Esophagus muscularis mucosa (tissue), 3 donors: ENCODE data around the gene BAD.

Experiments
- CTCF ChIP-seq, 3 experiments: fragments of 200-600 bp in 2 of 3; fragments of 450-650 bp in 1 of 3; sonication (generic) in 2 of 3; IDR thresholded peaks; one replicate each; pipeline ENCODE4 v1.5.1; 2017 to 2019; ENCODE audit warnings: antibody characterized with exemption in 3 of 3, mild to moderate bottlenecking in 2 of 3, moderate library complexity in 1 of 3
- POLR2A ChIP-seq: fragments of 450-650 bp; IDR thresholded peaks from one replicate; pipeline ENCODE4 v1.6.1; 2017; ENCODE audit warnings: antibody characterized with exemption, moderate library complexity, mild to moderate bottlenecking, low read depth
- POLR2AphosphoS5 ChIP-seq, 2 donors: sonication (generic); formaldehyde crosslinking; IDR thresholded peaks; one replicate each; pipeline ENCODE4 v1.6.1; 2017; ENCODE audit warnings: antibody characterized with exemption in 2 of 2

- TF ChIP-seq CTCF (IDR thresholded peaks at IDR 0.05) (no peak), POLR2A (no peak), POLR2AphosphoS5 (IDR thresholded peaks at IDR 0.05) (peak; percentile 61 to 79)
Observed at GRCh38 chr11:64233913-64234586, 50.4 kb downstream of the BAD start, which contains the start of gene VEGFB.
